Neural cell (in vitro differentiated cells): ENCODE data around the gene BCL3. TPM values are rescaled to one million over a fixed set of nuclear protein-coding genes. Genes with fewer than 3 reads are reported as not detected.
A peak's percentile ranks its signal among the peaks of the same experiment; 100 is the strongest.

ENCODE experiments used
- H2AFZ ChIP-seq: fragments of 200-600, 300-800 bp; sonication (generic), shearing (Covaris generic); 2 replicates; pipeline ENCODE4 v1.6.0; 2014; ENCODE audit warnings: low read depth, mild to moderate bottlenecking, antibody characterized with exemption, low read length, moderate library complexity
- H3F3A ChIP-seq: fragments of 200-600 bp; shearing (Covaris generic); 2 replicates; pipeline ENCODE4 v1.6.1; 2016; ENCODE audit warnings: mild to moderate bottlenecking, moderate library complexity, mixed read lengths, antibody characterized with exemption, low read length; ENCODE audit not compliant: insufficient read depth, poor library complexity, severe bottlenecking
- H3K27ac ChIP-seq: fragments of 200-600, 300-800 bp; sonication (generic), shearing (Covaris generic); 2 replicates; pipeline ENCODE4 v1.5.1; 2014; ENCODE audit warnings: mild to moderate bottlenecking, low read length, moderate library complexity
- H3K27me3 ChIP-seq: fragments of 300-800, 200-600 bp; sonication (generic), shearing (Covaris generic); 2 replicates; pipeline ENCODE4 v1.6.0; 2014; ENCODE audit warnings: mild to moderate bottlenecking, low read depth, low read length, moderate library complexity; ENCODE audit not compliant: insufficient read depth
- H3K36me3 ChIP-seq: fragments of 300-800, 200-600 bp; sonication (generic), shearing (Covaris generic); 2 replicates; pipeline ENCODE4 v1.5.1; 2014; ENCODE audit warnings: mild to moderate bottlenecking, antibody characterized with exemption, low read length, moderate library complexity; ENCODE audit not compliant: insufficient read depth
- H3K4me2 ChIP-seq: fragments of 300-800, 200-600 bp; sonication (generic), shearing (Covaris generic); 2 replicates; pipeline ENCODE4 v1.6.0; 2014; ENCODE audit warnings: mild to moderate bottlenecking, low read length
- H3K4me3 ChIP-seq: fragments of 300-800, 200-600 bp; sonication (generic), shearing (Covaris generic); 2 replicates; pipeline ENCODE4 v1.5.1; 2014; ENCODE audit warnings: mild to moderate bottlenecking, low read length, moderate library complexity
- H3K79me2 ChIP-seq: fragments of 200-600 bp; shearing (Covaris generic); replicated peaks from 2 replicates; pipeline ENCODE4 v1.6.0; 2014; ENCODE audit warnings: mild to moderate bottlenecking, low read length, moderate library complexity; ENCODE audit not compliant: insufficient read depth
- H3K9ac ChIP-seq: fragments of 300-800, 200-600 bp; sonication (generic), shearing (Covaris generic); 2 replicates; pipeline ENCODE4 v1.6.1; 2016; ENCODE audit warnings: mild to moderate bottlenecking, low read length, mixed read lengths
- H3K9me2 ChIP-seq: fragments of 200-600 bp; shearing (Covaris generic); 2 replicates; pipeline ENCODE4 v1.6.1; 2016; ENCODE audit warnings: mild to moderate bottlenecking, low read length, mixed read lengths; ENCODE audit not compliant: insufficient read depth
- H3K9me3 ChIP-seq: fragments of 200-600, 300-800 bp; sonication (generic), shearing (Covaris generic); 2 replicates; pipeline ENCODE4 v1.6.1; 2016; ENCODE audit warnings: mild to moderate bottlenecking, mixed run types, low read length, moderate library complexity, mixed read lengths
- H4K20me1 ChIP-seq: fragments of 200-600 bp; shearing (Covaris generic); 2 replicates; pipeline ENCODE4 v1.6.1; 2016; ENCODE audit warnings: mild to moderate bottlenecking, mixed run types; ENCODE audit not compliant: insufficient read depth
- CTCF ChIP-seq: fragments of 450-650 bp; IDR thresholded peaks from 2 replicates; pipeline ENCODE4 v1.5.1; 2014; ENCODE audit warnings: antibody characterized with exemption, mild to moderate bottlenecking, moderate library complexity; ENCODE audit not compliant: poor library complexity, severe bottlenecking
- EP300 ChIP-seq: fragments of 450-650 bp; conservative IDR thresholded peaks from 2 replicates; pipeline ENCODE4 v1.6.1; 2014; ENCODE audit warnings: antibody characterized with exemption, mild to moderate bottlenecking, moderate library complexity; ENCODE audit not compliant: poor library complexity, severe bottlenecking
- EZH2 ChIP-seq: fragments of 200-600, 300-800 bp; shearing (Covaris generic), sonication (generic); IDR thresholded peaks from 2 replicates; pipeline ENCODE4 v1.6.1; 2014; ENCODE audit warnings: antibody characterized with exemption, low read length, borderline replicate concordance, mild to moderate bottlenecking; ENCODE audit not compliant: insufficient read depth, poor library complexity, severe bottlenecking
- MXI1 ChIP-seq: fragments of 450-650 bp; conservative IDR thresholded peaks from 2 replicates; pipeline ENCODE4 v1.6.1; 2014; ENCODE audit warnings: antibody characterized with exemption, mild to moderate bottlenecking; ENCODE audit not compliant: poor library complexity, severe bottlenecking
- POLR2AphosphoS5 ChIP-seq: IDR thresholded peaks from 2 replicates; pipeline ENCODE4 v1.6.1; 2012
- RAD21 ChIP-seq: fragments of 450-650 bp; conservative IDR thresholded peaks from 2 replicates; pipeline ENCODE4 v1.6.1; 2014; ENCODE audit warnings: antibody characterized with exemption, mild to moderate bottlenecking, moderate library complexity
- SMC3 ChIP-seq: fragments of 450-650 bp; conservative IDR thresholded peaks from 2 replicates; pipeline ENCODE4 v1.6.1; 2014; ENCODE audit warnings: antibody characterized with exemption, mild to moderate bottlenecking, moderate library complexity; ENCODE audit not compliant: poor library complexity
- TAF1 ChIP-seq: IDR thresholded peaks from 2 replicates; pipeline ENCODE4 v1.6.1; 2012; ENCODE audit warnings: low read depth
- polyA plus RNA-seq: library from polyadenylated mRNA; depleted of rRNA; stranded (reverse); fragments of >200 nt; gene quantifications from 2 replicates; pipeline ENCODE4 v1.2.3, GENCODE V29; 2014
- TF ChIP-seq, protein P1 (sequence below): IDR thresholded peaks from 2 replicates; pipeline ENCODE4 v1.6.1; 2012; ENCODE audit warnings: borderline replicate concordance

The BCL3 gene
- polyA plus RNA-seq, 1 donor from 2014 or later = 0.48 TPM

DNA sequence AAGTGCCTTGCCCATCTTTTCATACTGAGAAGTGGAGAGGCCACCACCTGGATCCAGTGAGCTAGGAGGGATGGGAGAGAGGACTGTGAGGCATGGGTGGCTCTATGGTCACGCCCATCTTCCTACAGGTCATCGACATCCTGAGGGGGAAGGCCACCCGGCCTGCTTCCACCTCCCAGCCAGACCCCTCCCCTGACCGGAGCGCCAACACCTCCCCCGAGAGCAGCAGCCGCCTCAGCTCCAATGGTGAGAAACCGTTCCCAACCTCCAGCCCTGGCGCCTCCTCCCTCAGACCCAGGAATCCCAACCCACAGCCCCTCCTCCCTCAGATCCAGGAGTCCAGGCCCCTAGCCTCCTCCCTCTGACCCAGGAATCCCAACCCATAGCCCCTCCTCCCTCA lies 10.1 kb downstream of the BCL3 start:
- Histone ChIP-seq H3K9me2 (no peaks in the 10 kb centered on the region), H3K4me3 (peak overlapping the region; percentile 76), H3F3A (no peaks in the 10 kb centered on the region), H4K20me1 (no peaks in the 10 kb centered on the region), H3K36me3 (no peaks in the 10 kb centered on the region), H3K9ac (peak overlapping the region; percentile 58), H3K27ac (no peak overlapping the region), H3K4me2 (no peak overlapping the region), H2AFZ (no peak overlapping the region), H3K9me3 (no peaks in the 10 kb centered on the region), H3K27me3 (peaks cover 50% of the 10 kb centered on the region), H3K79me2 (no peaks in the 10 kb centered on the region)
- TF ChIP-seq EP300 (no peak), MXI1 (no peak), CTCF (no peak), POLR2AphosphoS5 (no peak), TAF1 (no peak), SMC3 (no peak), EZH2 (no peak)
- TF ChIP-seq, protein P1, sequence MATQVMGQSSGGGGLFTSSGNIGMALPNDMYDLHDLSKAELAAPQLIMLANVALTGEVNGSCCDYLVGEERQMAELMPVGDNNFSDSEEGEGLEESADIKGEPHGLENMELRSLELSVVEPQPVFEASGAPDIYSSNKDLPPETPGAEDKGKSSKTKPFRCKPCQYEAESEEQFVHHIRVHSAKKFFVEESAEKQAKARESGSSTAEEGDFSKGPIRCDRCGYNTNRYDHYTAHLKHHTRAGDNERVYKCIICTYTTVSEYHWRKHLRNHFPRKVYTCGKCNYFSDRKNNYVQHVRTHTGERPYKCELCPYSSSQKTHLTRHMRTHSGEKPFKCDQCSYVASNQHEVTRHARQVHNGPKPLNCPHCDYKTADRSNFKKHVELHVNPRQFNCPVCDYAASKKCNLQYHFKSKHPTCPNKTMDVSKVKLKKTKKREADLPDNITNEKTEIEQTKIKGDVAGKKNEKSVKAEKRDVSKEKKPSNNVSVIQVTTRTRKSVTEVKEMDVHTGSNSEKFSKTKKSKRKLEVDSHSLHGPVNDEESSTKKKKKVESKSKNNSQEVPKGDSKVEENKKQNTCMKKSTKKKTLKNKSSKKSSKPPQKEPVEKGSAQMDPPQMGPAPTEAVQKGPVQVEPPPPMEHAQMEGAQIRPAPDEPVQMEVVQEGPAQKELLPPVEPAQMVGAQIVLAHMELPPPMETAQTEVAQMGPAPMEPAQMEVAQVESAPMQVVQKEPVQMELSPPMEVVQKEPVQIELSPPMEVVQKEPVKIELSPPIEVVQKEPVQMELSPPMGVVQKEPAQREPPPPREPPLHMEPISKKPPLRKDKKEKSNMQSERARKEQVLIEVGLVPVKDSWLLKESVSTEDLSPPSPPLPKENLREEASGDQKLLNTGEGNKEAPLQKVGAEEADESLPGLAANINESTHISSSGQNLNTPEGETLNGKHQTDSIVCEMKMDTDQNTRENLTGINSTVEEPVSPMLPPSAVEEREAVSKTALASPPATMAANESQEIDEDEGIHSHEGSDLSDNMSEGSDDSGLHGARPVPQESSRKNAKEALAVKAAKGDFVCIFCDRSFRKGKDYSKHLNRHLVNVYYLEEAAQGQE = no peak

GRCh38 chr19:44759083-44759804 lies 10.7 kb downstream of the BCL3 start:
- Histone ChIP-seq H3K9ac (no peak overlapping the region), H4K20me1 (no peaks in the 10 kb centered on the region), H3K4me3 (no peak overlapping the region), H3K9me2 (no peaks in the 10 kb centered on the region), H2AFZ (no peak overlapping the region), H3K9me3 (no peaks in the 10 kb centered on the region), H3K4me2 (no peak overlapping the region), H3F3A (no peaks in the 10 kb centered on the region), H3K27me3 (peaks cover 44% of the 10 kb centered on the region), H3K27ac (no peak overlapping the region), H3K79me2 (no peaks in the 10 kb centered on the region), H3K36me3 (no peaks in the 10 kb centered on the region)
- TF ChIP-seq MXI1 (no peak), RAD21 (no peak), EZH2 (no peak), TAF1 (no peak), POLR2AphosphoS5 (no peak)
- TF ChIP-seq, protein P1 = no peak
